Activated B cell treated with CpG ODN at 0.5 μM for 24 hours (primary cell): ENCODE measurements around the gene SRA1. TPM values are rescaled to one million over a fixed set of nuclear protein-coding genes. Genes with fewer than 3 reads are reported as not detected.
"Not testable (repeated sequence)": the region's sequence is repeated elsewhere in the genome, so short reads cannot be mapped to it uniquely, and the experiment has no call there.

Source experiments
- ATAC-seq: fragments of 200-7000 bp; cut with Tn5 transposase; one replicate; pipeline ENCODE4 v1.10.0; 2021; ENCODE audit warnings: low read depth, mild to moderate bottlenecking, moderate library complexity
- CTCF ChIA-PET: fragments of 350-600 bp; sonication (Branson Sonifier 250); formaldehyde crosslinking; loops from one replicate; lab custom pipeline; 2021; ENCODE audit warnings: antibody characterized with exemption; lab: Charles Lee
- POLR2A ChIA-PET: fragments of 350-600 bp; sonication (Branson Sonifier 250); formaldehyde crosslinking; loops from one replicate; lab custom pipeline; 2021; ENCODE audit warnings: antibody characterized with exemption; lab: Charles Lee
- DNase-seq: peaks from one replicate; pipeline ENCODE4 v3.0.0; 2022
- H3K27ac Mint-ChIP-seq: one replicate; pipeline ENCODE4 v1.8.0; 2020; ENCODE audit warnings: mixed read lengths
- H3K27me3 Mint-ChIP-seq: one replicate; pipeline ENCODE4 v1.8.0; 2021; ENCODE audit warnings: mixed read lengths
- H3K36me3 Mint-ChIP-seq: one replicate; pipeline ENCODE4 v1.8.0; 2021; ENCODE audit warnings: low read depth, mixed read lengths
- H3K4me1 Mint-ChIP-seq: one replicate; pipeline ENCODE4 v1.8.0; 2021; ENCODE audit warnings: mixed read lengths
- H3K4me3 Mint-ChIP-seq: one replicate; pipeline ENCODE4 v1.8.0; 2020; ENCODE audit warnings: mild to moderate bottlenecking, mixed read lengths
- H3K9me3 Mint-ChIP-seq: one replicate; pipeline ENCODE4 v1.8.0; 2020; ENCODE audit warnings: mixed read lengths
- CTCF ChIP-seq: fragments of 200-600 bp; IDR thresholded peaks from one replicate; pipeline ENCODE4 v1.8.0; 2022; ENCODE audit warnings: antibody characterized with exemption, mild to moderate bottlenecking
- intact Hi-C: fragments of 100-400 bp; cut with micrococcal nuclease; formaldehyde crosslinking; loops from one replicate; pipeline ENCODE4 v1.15.1; 2024
- total RNA-seq: library from RNA; stranded (reverse); gene quantifications from 2 replicates; pipeline ENCODE4 v1.2.3, GENCODE V29; 2022

The SRA1 gene
- total RNA-seq, 1 donor from 2014 or later, result 41.8 TPM

GRCh38 chr5:140591747-140592372, 34.6 kb upstream of the SRA1 start:
- ChIA-PET CTCF (no interaction called here), POLR2A (no interaction called here)
- no peaks in the 10 kb centered on the region for H3K9me3 Mint-ChIP-seq
- no peak for ATAC-seq
- peaks cover 2% of the 10 kb centered on the region for H3K27me3 Mint-ChIP-seq
- H3K4me3 Mint-ChIP-seq, result no peak overlapping the region
- no peaks in the 10 kb centered on the region for H3K4me1 Mint-ChIP-seq
- TF ChIP-seq CTCF, result no peak
- intact Hi-C loops, result no loop called here
- no peak overlapping the region for H3K27ac Mint-ChIP-seq
- no peak for DNase-seq
- H3K36me3 Mint-ChIP-seq, result no peaks in the 10 kb centered on the region

- POLR2A ChIA-PET, result no interaction called here
- no peak overlapping the region for H3K4me3 Mint-ChIP-seq
- no peak for DNase-seq
- H3K4me1 Mint-ChIP-seq, result no peaks in the 10 kb centered on the region
- no peaks in the 10 kb centered on the region for H3K9me3 Mint-ChIP-seq
- TF ChIP-seq CTCF, result no peak
- no peak for ATAC-seq
- H3K27me3 Mint-ChIP-seq, result peaks cover under 1% of the 10 kb centered on the region
- intact Hi-C loops, result no loop called here
- H3K36me3 Mint-ChIP-seq, result no peaks in the 10 kb centered on the region
- H3K27ac Mint-ChIP-seq, result no peak overlapping the region
- CTCF ChIA-PET, result no interaction called here
Measured at GRCh38 chr5:140590861-140591260, 33.6 kb upstream of the SRA1 start.

GRCh38 chr5:140588311-140589070, 31.2 kb upstream of the SRA1 start:
- no peak overlapping the region for H3K27ac Mint-ChIP-seq
- no peak for TF ChIP-seq CTCF
- POLR2A ChIA-PET, result no interaction called here
- no peak for ATAC-seq
- peaks cover 2% of the 10 kb centered on the region for H3K9me3 Mint-ChIP-seq
- no peaks in the 10 kb centered on the region for H3K4me1 Mint-ChIP-seq
- intact Hi-C loops, result no loop called here
- CTCF ChIA-PET, result no interaction called here
- H3K36me3 Mint-ChIP-seq, result no peaks in the 10 kb centered on the region
- DNase-seq, result no peak
- no peak overlapping the region for H3K4me3 Mint-ChIP-seq
- peaks cover 2% of the 10 kb centered on the region for H3K27me3 Mint-ChIP-seq

- CTCF ChIA-PET, result no interaction called here
- no peak overlapping the region for H3K4me3 Mint-ChIP-seq
- no peaks in the 10 kb centered on the region for H3K36me3 Mint-ChIP-seq
- H3K9me3 Mint-ChIP-seq, result peaks cover 2% of the 10 kb centered on the region
- no peak overlapping the region for H3K27ac Mint-ChIP-seq
- DNase-seq (no peak), ATAC-seq (no peak)
- H3K27me3 Mint-ChIP-seq, result peaks cover 4% of the 10 kb centered on the region
- no peak for TF ChIP-seq CTCF
- intact Hi-C loops, result no loop called here
- POLR2A ChIA-PET, result no interaction called here
- H3K4me1 Mint-ChIP-seq, result no peaks in the 10 kb centered on the region
Measured at GRCh38 chr5:140587495-140587894, 30.2 kb upstream of the SRA1 start.

- POLR2A ChIA-PET, H3K27me3 Mint-ChIP-seq, H3K9me3 Mint-ChIP-seq, H3K36me3 Mint-ChIP-seq, H3K4me1 Mint-ChIP-seq, intact Hi-C loops, H3K4me3 Mint-ChIP-seq, ATAC-seq, DNase-seq, CTCF ChIA-PET, H3K27ac Mint-ChIP-seq: not testable (repeated sequence)
Measured at GRCh38 chr5:140579188-140579747, 22.0 kb upstream of the SRA1 start.
